ENCODE results near the gene LIPG. TPM values are rescaled to one million over a fixed set of nuclear protein-coding genes. Genes with fewer than 3 reads are reported as not detected.

Gene LIPG
- total RNA-seq, 1 experiment from 2014 or later, result 6.1 TPM

- Histone ChIP-seq H3K9me3 (ENCODE audit: control insufficient read depth, low read depth, low read length) (no peaks in the 10 kb centered on the region), H3K56ac (ENCODE audit: insufficient read length, low read depth, low read length) (no peak overlapping the region), H4K5ac (ENCODE audit: insufficient read length, low read depth, low read length) (no peak overlapping the region), H2AFZ (ENCODE audit: low read length) (no peak overlapping the region), H4K20me1 (ENCODE audit: control insufficient read depth, insufficient read depth, insufficient read length) (no peaks in the 10 kb centered on the region), H3K4me1 (ENCODE audit: insufficient read depth, low read length) (no peaks in the 10 kb centered on the region), H2BK120ac (ENCODE audit: low read depth, low read length, poor library complexity, severe bottlenecking) (no peak overlapping the region), H3K23ac (ENCODE audit: insufficient read length, low read depth, low read length) (no peak overlapping the region), H3K4ac (ENCODE audit: low read depth, low read length) (no peak overlapping the region), H3T11ph (ENCODE audit: low read length) (no peak overlapping the region), H3K18ac (ENCODE audit: insufficient read length, low read depth, low read length) (no peak overlapping the region), H2BK20ac (ENCODE audit: low read depth, low read length, poor library complexity, severe bottlenecking) (no peak overlapping the region), H3K79me1 (ENCODE audit: insufficient read depth, low read depth, low read length, poor library complexity, severe bottlenecking) (no peaks in the 10 kb centered on the region), H3K14ac (ENCODE audit: insufficient read depth, low read length) (no peak overlapping the region), H3K23me2 (ENCODE audit: insufficient read length, low read depth, low read length, poor library complexity, severe bottlenecking) (no peaks in the 10 kb centered on the region), H2BK12ac (ENCODE audit: insufficient read length, low read depth, low read length) (no peak overlapping the region), H3K4me2 (ENCODE audit: insufficient read depth, insufficient read length, low read length) (no peak overlapping the region), H3K79me2 (ENCODE audit: insufficient read depth, low read length) (no peaks in the 10 kb centered on the region), H2BK15ac (ENCODE audit: low read depth, low read length) (no peak overlapping the region), H3K9ac (ENCODE audit: extremely low read depth, insufficient read length, low read length) (no peak overlapping the region), H3K27me3 (ENCODE audit: insufficient read depth, low read length) (no peaks in the 10 kb centered on the region), H2BK5ac (ENCODE audit: insufficient read length, low read length) (no peak overlapping the region), H3K27ac (ENCODE audit: insufficient read length, low read depth, low read length) (no peak overlapping the region), H4K91ac (ENCODE audit: insufficient read length, low read depth, low read length) (no peak overlapping the region), H2AK5ac (ENCODE audit: insufficient read length, low read length) (no peak overlapping the region), H4K8ac (replicated peaks; ENCODE audit: insufficient read length, low read depth, low read length) (no peak overlapping the region)
- no peaks in the 10 kb centered on the region for H3K27me3 Mint-ChIP-seq (ENCODE audit: low read depth)
- no peak for TF ChIP-seq CTCF (conservative IDR thresholded peaks at IDR 0.05)
- H3K4me3 Mint-ChIP-seq, result no peak overlapping the region
- no peak overlapping the region; a peak in 1 of 7 replicates for H3K27ac Mint-ChIP-seq
- DNase-seq, result no peak
- H3K4me1 Mint-ChIP-seq, result peaks cover 3 to 8% of the 10 kb centered on the region in 2 experiments
- H3K9me3 Mint-ChIP-seq, result no peaks in the 10 kb centered on the region
- WGBS (ENCODE audit: extremely low coverage, insufficient read length, low lambda C conversion rate), result no CpG with 5 or more reads among the region's 10 CpGs
- H3K36me3 Mint-ChIP-seq (ENCODE audit: insufficient read depth in 1 of 3, low read depth in 3 of 3), result no peaks in the 10 kb centered on the region
These were observed 84.0 kb downstream of the LIPG start for GRCh38 chr18:49645841-49646351.
